Measurements from ENCODE around the gene EPHB4. TPM values are rescaled to one million over a fixed set of nuclear protein-coding genes. Genes with fewer than 3 reads are reported as not detected.

Gene EPHB4
- total and polyA plus RNA-seq, 7 donors: 5.1 to 13.9 (median 10.3) TPM

GRCh38 chr7:100752994-100753393 lies 74.3 kb downstream of the EPHB4 start:
- DNase-seq: no peak
- H3K4me1 ChIP-seq: no peaks in the 10 kb centered on the region
- no peak for ATAC-seq
- intact Hi-C loops (cut with DNase I): no loop called here
- no peak for TF ChIP-seq CTCF (IDR thresholded peaks at IDR 0.05)
- H3K9me3 ChIP-seq: no peaks in the 10 kb centered on the region
- WGBS, 3 donors: 78 to 81% (median 81%) methylated on average over 5 of the region's 5 CpGs
- no peak overlapping the region for H3K4me3 ChIP-seq
- no peaks in the 10 kb centered on the region for H3K36me3 ChIP-seq (ENCODE audit: insufficient read depth in 1 of 2, low read depth in 1 of 2)
- H3K27ac ChIP-seq: no peak overlapping the region
- peaks cover 0 to 29% (median 2%) of the 10 kb centered on the region in 3 donors for H3K27me3 ChIP-seq (ENCODE audit: insufficient read depth in 3 of 3, low read length in 2 of 3)

Other genes with a start within 250 kb of the EPHB4 start
- 10 to 100 TPM; 32.5 to 41.5 (median 34.1) TPM for gene LRCH4, start 241.4 kb downstream of the EPHB4 start, total RNA-seq
- gene LRCH4, start 241.4 kb downstream of the EPHB4 start, polyA plus RNA-seq: 10 to 100 TPM; 16.7 to 35.2 (median 28.5) TPM
- gene FBXO24, start 241.2 kb downstream of the EPHB4 start, total RNA-seq: 1 to 10 TPM in 1 of 4 donors, under 1 TPM in 3; 0.13 to 1.1 (median 0.31) TPM
- gene FBXO24, start 241.2 kb downstream of the EPHB4 start, polyA plus RNA-seq: under 1 TPM; 0.18 to 0.55 (median 0.23) TPM
- 10 to 100 TPM in 2 of 4 donors, 1 to 10 TPM in 2; 6.2 to 16.9 (median 9.7) TPM for gene PCOLCE, start 225.2 kb downstream of the EPHB4 start, total RNA-seq
- 10 to 100 TPM in 1 of 3 donors, 1 to 10 TPM in 2; 4.2 to 11.5 (median 7.7) TPM for gene PCOLCE, start 225.2 kb downstream of the EPHB4 start, polyA plus RNA-seq
- gene MOSPD3, start 215.0 kb downstream of the EPHB4 start, total RNA-seq: 1 to 10 TPM; 6.2 to 7.0 (median 6.4) TPM
- 10 to 100 TPM in 1 of 3 donors, 1 to 10 TPM in 2; 7.7 to 11.3 (median 7.9) TPM for gene MOSPD3, start 215.0 kb downstream of the EPHB4 start, polyA plus RNA-seq
- not detected for gene TFR2, start 186.0 kb downstream of the EPHB4 start, total RNA-seq
- under 1 TPM in 2 of 3 donors, not detected in 1; 0.04 to 0.36 TPM for gene TFR2, start 186.0 kb downstream of the EPHB4 start, polyA plus RNA-seq
- gene ACTL6B, start 171.1 kb downstream of the EPHB4 start, total RNA-seq: not detected
- under 1 TPM in 1 of 3 donors, not detected in 2; 0.03 TPM for gene ACTL6B, start 171.1 kb downstream of the EPHB4 start, polyA plus RNA-seq
- gene GNB2, start 153.8 kb downstream of the EPHB4 start, total RNA-seq: 100 to 1,000 TPM in 3 of 4 donors, 10 to 100 TPM in 1; 87.1 to 130 (median 121) TPM
- gene GNB2, start 153.8 kb downstream of the EPHB4 start, polyA plus RNA-seq: 100 to 1,000 TPM; 112 to 148 (median 117) TPM
- 10 to 100 TPM; 18.0 to 39.1 (median 23.9) TPM for gene GIGYF1, start 133.3 kb downstream of the EPHB4 start, total RNA-seq
- gene GIGYF1, start 133.3 kb downstream of the EPHB4 start, polyA plus RNA-seq: 10 to 100 TPM in 2 of 3 donors, 1 to 10 TPM in 1; 9.9 to 16.1 (median 10.5) TPM
- gene POP7, start 121.4 kb downstream of the EPHB4 start, total RNA-seq: 10 to 100 TPM; 28.4 to 44.4 (median 39.4) TPM
- 100 to 1,000 TPM in 1 of 3 donors, 10 to 100 TPM in 2; 74.1 to 129 (median 86.0) TPM for gene POP7, start 121.4 kb downstream of the EPHB4 start, polyA plus RNA-seq
- gene EPO, start 107.1 kb downstream of the EPHB4 start, total RNA-seq: not detected
- gene EPO, start 107.1 kb downstream of the EPHB4 start, polyA plus RNA-seq: not detected
- not detected for gene ZAN, start 93.9 kb downstream of the EPHB4 start, total RNA-seq
- gene ZAN, start 93.9 kb downstream of the EPHB4 start, polyA plus RNA-seq: not detected
- gene SLC12A9, start 25.2 kb upstream of the EPHB4 start, total RNA-seq: 1 to 10 TPM; 2.9 to 4.7 (median 3.9) TPM
- 1 to 10 TPM; 2.2 to 3.3 (median 2.5) TPM for gene SLC12A9, start 25.2 kb upstream of the EPHB4 start, polyA plus RNA-seq
- 1 to 10 TPM; 5.0 to 8.8 (median 6.8) TPM for gene TRIP6, start 39.9 kb upstream of the EPHB4 start, total RNA-seq
- 1 to 10 TPM; 4.3 to 7.1 (median 5.3) TPM for gene TRIP6, start 39.9 kb upstream of the EPHB4 start, polyA plus RNA-seq
- gene SRRT, start 47.6 kb upstream of the EPHB4 start, total RNA-seq: 10 to 100 TPM; 46.8 to 79.8 (median 61.0) TPM
- gene SRRT, start 47.6 kb upstream of the EPHB4 start, polyA plus RNA-seq: 10 to 100 TPM; 48.2 to 58.1 (median 51.2) TPM
- 1 to 10 TPM; 2.5 to 8.0 (median 6.0) TPM for gene UFSP1, start 62.2 kb upstream of the EPHB4 start, total RNA-seq
- 1 to 10 TPM; 3.7 to 7.6 (median 4.3) TPM for gene UFSP1, start 62.2 kb upstream of the EPHB4 start, polyA plus RNA-seq
- gene ACHE, start 68.4 kb upstream of the EPHB4 start, total RNA-seq: 10 to 100 TPM; 21.4 to 99.2 (median 36.8) TPM
- gene ACHE, start 68.4 kb upstream of the EPHB4 start, polyA plus RNA-seq: 10 to 100 TPM; 10.7 to 23.8 (median 14.2) TPM
- gene MUC3A, start 122.0 kb upstream of the EPHB4 start, total RNA-seq: under 1 TPM; 0.10 to 0.79 (median 0.30) TPM
- under 1 TPM; 0.22 to 0.37 (median 0.30) TPM for gene MUC3A, start 122.0 kb upstream of the EPHB4 start, polyA plus RNA-seq
- gene MUC12, start 142.0 kb upstream of the EPHB4 start, total RNA-seq: under 1 TPM in 2 of 4 donors, not detected in 2; 0.02 to 0.13 TPM
- under 1 TPM in 1 of 3 donors, not detected in 2; 0.09 TPM for gene MUC12, start 142.0 kb upstream of the EPHB4 start, polyA plus RNA-seq
- gene MUC17, start 192.6 kb upstream of the EPHB4 start, total RNA-seq: under 1 TPM in 1 of 4 donors, not detected in 3; 0.02 TPM
- gene MUC17, start 192.6 kb upstream of the EPHB4 start, polyA plus RNA-seq: under 1 TPM in 1 of 3 donors, not detected in 2; 0.03 TPM

All from psoas muscle (tissue), 8 donors.